Testis (tissue), 3 donors: Measurements from ENCODE around the gene GPR101. TPM values are rescaled to one million over a fixed set of nuclear protein-coding genes. Genes with fewer than 3 reads are reported as not detected.
"Not testable (repeated sequence)": the region's sequence is repeated elsewhere in the genome, so short reads cannot be mapped to it uniquely, and the experiment has no call there.

ENCODE experiments used
- DNase-seq: peaks from one replicate; pipeline ENCODE4 v3.0.0-alpha.2; 2019
- H3K27ac ChIP-seq, 2 donors: fragments of 200-600 bp; sonication (generic); one replicate each; pipeline ENCODE4 v1.5.1; 2019
- H3K27me3 ChIP-seq: fragments of 200-600 bp; sonication (generic); one replicate; pipeline ENCODE4 v1.5.1; 2019
- H3K36me3 ChIP-seq: fragments of 200-600 bp; sonication (generic); one replicate; pipeline ENCODE4 v1.5.1; 2017; ENCODE audit warnings: low read depth; ENCODE audit errors: missing control alignments
- H3K4me1 ChIP-seq: fragments of 200-600 bp; sonication (generic); one replicate; pipeline ENCODE4 v1.5.1; 2019
- H3K4me3 ChIP-seq, 2 donors: fragments of 200-600 bp; sonication (generic); one replicate each; pipeline ENCODE4 v1.5.1; 2017 to 2019
- H3K9me3 ChIP-seq: fragments of 200-600 bp; sonication (generic); one replicate; pipeline ENCODE4 v1.5.1; 2017
- POLR2A ChIP-seq: fragments of 450-650 bp; IDR thresholded peaks from one replicate; pipeline ENCODE4 v1.6.1; 2017; ENCODE audit warnings: antibody characterized with exemption, mild to moderate bottlenecking, moderate library complexity
- WGBS, 2 donors: methylation state at CpG; one replicate each; pipeline ENCODE4 v1.1.5; 2018; 5-methylcytosine and 5-hydroxymethylcytosine counted together
- intact Hi-C: fragments of 100-400 bp; cut with DNase I; formaldehyde crosslinking; loops from one replicate; pipeline ENCODE4 v1.15.1; 2023; ENCODE audit warnings: low total_unique reads
- polyA plus RNA-seq: library from polyadenylated mRNA; stranded (reverse); fragments of 350-450 nt; fragmentation: Illumina TruSeq; extraction: RNeasy Lipid Tissue Mini Kit (QIAGEN cat#74804); gene quantifications from one replicate; pipeline ENCODE4 v1.2.3, GENCODE V29; 2014; ENCODE audit warnings: low read depth, low replicate concordance; ENCODE audit not compliant: insufficient read depth
- total RNA-seq, 2 donors: library from RNA; depleted of rRNA; stranded (reverse); fragments of >200 nt; gene quantifications; one replicate each; pipeline ENCODE4 v1.2.3, GENCODE V29; 2016
- TF ChIP-seq, protein P1 (sequence below), 3 experiments: fragments of 450-650 bp in 2 of 3; fragments of 200-600 bp in 1 of 3; sonication (generic) in 1 of 3; IDR thresholded peaks; one replicate each; pipeline ENCODE4 v1.5.1; 2016 to 2019; ENCODE audit warnings: antibody characterized with exemption in 3 of 3, mild to moderate bottlenecking in 2 of 3, moderate library complexity in 1 of 3

The GPR101 gene
- total and polyA plus RNA-seq, 3 donors from 2014 or later = not detected

DNA sequence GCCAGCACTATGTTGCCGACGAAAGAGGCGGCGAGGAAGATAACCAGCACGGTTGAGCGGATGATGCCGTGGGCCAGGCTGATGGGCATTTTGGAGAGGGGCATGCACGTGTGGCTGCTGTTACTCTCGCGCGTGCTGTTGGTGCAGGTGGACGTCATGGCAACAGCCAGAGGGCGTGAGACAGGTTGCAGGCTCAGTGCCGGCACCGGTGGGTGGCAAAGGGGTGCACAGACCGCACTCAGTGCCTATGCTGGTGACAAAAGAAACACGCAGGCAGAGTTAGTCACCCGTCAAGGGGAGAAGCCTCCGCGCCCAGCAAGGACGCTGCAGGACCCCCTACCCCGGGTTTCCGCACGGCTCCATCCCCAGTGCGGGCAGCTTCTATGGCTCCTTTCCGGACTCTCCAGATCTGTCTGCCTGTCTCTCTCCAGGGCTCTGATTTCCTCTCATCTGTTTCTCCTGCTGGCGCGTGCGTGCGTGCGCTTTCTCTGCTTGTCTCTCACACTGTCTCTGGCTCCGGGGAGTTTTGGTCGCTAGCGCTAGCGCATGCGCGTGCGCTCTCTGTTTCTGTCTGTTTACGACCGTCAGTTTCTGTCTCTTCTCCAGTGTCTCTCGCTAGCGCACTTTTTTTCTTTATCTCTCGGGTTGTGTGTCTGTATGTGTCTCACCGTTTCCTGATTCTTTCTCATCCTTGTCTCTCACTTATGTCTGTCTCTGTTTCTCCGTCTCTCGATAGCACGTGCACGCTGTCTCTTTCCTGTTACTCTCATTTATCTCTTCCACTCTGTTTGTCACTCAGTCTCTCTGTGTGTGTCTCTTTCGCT is 2.1 kb downstream of the GPR101 start:
- Histone ChIP-seq H3K27ac (no peak overlapping the region), H3K4me1 (no peaks in the 10 kb centered on the region), H3K4me3 (peak overlapping the region in 1 of 2 donors; percentile 17), H3K9me3 (no peaks in the 10 kb centered on the region), H3K27me3 (no peaks in the 10 kb centered on the region), H3K36me3 (no peaks in the 10 kb centered on the region)
- WGBS, 2 donors = 1 to 2% methylated on average over 15 to 33 of the region's 49 CpGs
- TF ChIP-seq POLR2A = no peak
- TF ChIP-seq, protein P1, sequence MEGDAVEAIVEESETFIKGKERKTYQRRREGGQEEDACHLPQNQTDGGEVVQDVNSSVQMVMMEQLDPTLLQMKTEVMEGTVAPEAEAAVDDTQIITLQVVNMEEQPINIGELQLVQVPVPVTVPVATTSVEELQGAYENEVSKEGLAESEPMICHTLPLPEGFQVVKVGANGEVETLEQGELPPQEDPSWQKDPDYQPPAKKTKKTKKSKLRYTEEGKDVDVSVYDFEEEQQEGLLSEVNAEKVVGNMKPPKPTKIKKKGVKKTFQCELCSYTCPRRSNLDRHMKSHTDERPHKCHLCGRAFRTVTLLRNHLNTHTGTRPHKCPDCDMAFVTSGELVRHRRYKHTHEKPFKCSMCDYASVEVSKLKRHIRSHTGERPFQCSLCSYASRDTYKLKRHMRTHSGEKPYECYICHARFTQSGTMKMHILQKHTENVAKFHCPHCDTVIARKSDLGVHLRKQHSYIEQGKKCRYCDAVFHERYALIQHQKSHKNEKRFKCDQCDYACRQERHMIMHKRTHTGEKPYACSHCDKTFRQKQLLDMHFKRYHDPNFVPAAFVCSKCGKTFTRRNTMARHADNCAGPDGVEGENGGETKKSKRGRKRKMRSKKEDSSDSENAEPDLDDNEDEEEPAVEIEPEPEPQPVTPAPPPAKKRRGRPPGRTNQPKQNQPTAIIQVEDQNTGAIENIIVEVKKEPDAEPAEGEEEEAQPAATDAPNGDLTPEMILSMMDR (IDR thresholded peaks at IDR 0.05) = no peak
- intact Hi-C loops = no loop called here
- peak; percentile 25 for DNase-seq

DNA sequence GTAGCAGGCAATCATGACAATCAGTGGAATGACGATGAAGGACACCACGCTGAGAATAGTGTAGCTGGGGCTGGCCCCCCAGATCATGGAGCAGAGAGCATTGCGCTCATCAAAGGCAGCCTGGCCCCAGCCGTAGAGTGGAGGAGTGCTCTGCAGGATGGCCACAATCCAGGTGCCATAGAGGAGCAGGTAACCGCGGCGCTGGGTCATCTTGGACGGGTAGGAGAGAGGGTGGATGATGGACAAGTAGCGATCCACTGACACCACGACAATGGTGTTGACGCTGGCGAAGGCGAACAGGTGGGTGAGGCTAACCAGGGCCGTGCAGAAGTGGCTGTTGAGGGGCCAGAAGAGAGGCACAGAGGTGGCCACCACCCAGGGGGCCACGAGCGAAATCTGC is 2.8 kb downstream of the GPR101 start:
- Histone ChIP-seq H3K9me3 (no peaks in the 10 kb centered on the region), H3K27ac (no peak overlapping the region), H3K36me3 (no peaks in the 10 kb centered on the region), H3K4me3 (no peak overlapping the region), H3K27me3 (no peaks in the 10 kb centered on the region), H3K4me1 (no peaks in the 10 kb centered on the region)
- TF ChIP-seq, protein P1 (IDR thresholded peaks at IDR 0.05) = no peak
- TF ChIP-seq POLR2A = no peak
- 12% methylated on average over 14 of the region's 16 CpGs; no CpG with 5 or more reads in 1 of the 2 donors for WGBS, 2 donors
- DNase-seq = no peak
- intact Hi-C loops = no loop called here

DNA sequence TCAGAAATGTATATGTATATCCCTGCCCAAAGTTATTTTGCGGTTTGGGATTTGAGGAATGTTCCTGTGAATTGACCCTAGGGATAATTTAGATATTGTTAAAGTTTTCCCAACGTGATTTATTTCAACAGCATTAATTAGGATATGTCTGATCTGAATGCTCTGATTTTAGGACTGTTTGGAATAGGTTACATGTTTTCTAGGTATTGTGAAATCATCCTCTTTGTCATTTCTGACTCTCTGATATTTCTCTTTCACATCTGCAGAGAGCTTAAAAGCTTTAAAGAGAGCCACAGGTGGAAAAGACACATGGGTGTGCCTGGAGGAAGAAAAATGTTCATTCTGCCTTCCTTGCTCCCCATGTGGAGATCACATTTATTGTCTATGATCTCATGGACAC is 5.1 kb downstream of the GPR101 start:
- H3K36me3 ChIP-seq = no peaks in the 10 kb centered on the region
- DNase-seq = no peak
- H3K27ac ChIP-seq = no peak overlapping the region
- no peaks in the 10 kb centered on the region for H3K4me1 ChIP-seq
- intact Hi-C loops = no loop called here
- TF ChIP-seq, protein P1 (IDR thresholded peaks at IDR 0.05) = no peak
- no peak for TF ChIP-seq POLR2A
- H3K4me3 ChIP-seq = no peak overlapping the region
- no peaks in the 10 kb centered on the region for H3K27me3 ChIP-seq
- H3K9me3 ChIP-seq = no peaks in the 10 kb centered on the region
- WGBS, 2 donors = 76 to 79% methylated on average over 2 of the region's 2 CpGs

DNA sequence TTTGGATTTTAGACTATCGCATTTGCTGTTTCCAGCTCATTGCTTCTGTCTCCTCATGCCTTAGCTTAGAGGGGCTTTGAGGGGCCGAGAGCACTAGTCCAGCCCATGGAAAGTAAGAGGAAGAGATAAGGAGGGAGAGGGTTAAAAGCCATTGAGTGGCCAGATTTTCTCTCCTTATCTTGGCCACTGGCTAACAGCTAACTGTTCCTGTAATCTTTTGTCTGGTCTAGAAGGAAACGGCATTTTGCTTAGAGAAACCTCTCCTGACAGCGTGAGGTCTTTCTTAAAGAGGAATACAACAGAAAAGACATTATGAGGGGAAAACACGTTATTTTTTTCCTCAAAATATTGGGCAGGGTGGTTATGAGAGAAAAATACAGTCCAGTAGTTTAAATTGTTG is 7.9 kb downstream of the GPR101 start:
- TF ChIP-seq, protein P1 (IDR thresholded peaks at IDR 0.05) = no peak
- no peak for TF ChIP-seq POLR2A
- no peaks in the 10 kb centered on the region for H3K27me3 ChIP-seq
- no peaks in the 10 kb centered on the region for H3K9me3 ChIP-seq
- no peak for DNase-seq
- no peaks in the 10 kb centered on the region for H3K4me1 ChIP-seq
- no peak overlapping the region for H3K4me3 ChIP-seq
- WGBS, 2 donors = 42 to 54% methylated on average over 5 of the region's 5 CpGs
- H3K36me3 ChIP-seq = no peaks in the 10 kb centered on the region
- H3K27ac ChIP-seq = no peak overlapping the region
- intact Hi-C loops = no loop called here

DNA sequence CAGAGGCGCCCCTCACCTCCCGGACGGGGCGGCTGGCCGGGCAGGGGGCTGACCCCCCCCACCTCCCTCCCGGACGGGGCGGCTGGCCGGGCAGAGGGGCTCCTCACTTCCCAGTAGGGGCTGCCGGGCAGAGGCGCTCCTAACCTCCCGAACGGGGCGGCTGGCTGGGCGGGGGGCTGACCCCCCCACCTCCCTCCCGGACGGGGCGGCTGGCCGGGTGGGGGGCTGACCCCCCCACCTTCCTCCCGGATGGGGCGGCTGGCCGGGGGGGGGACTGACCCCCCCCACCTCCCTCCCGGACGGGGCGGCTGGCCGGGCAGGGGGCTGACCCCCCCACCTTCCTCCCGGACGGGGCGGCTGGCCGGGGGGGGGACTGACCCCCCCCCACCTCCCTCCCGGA is 33.6 kb downstream of the GPR101 start:
- no CpG with 5 or more reads among the region's 31 CpGs for WGBS, 2 donors
- intact Hi-C loops, H3K4me3 ChIP-seq: not testable (repeated sequence)

More for the DNA sequence above, 33.6 kb downstream of the GPR101 start:
- DNase-seq, H3K27me3 ChIP-seq, H3K36me3 ChIP-seq, H3K27ac ChIP-seq, H3K4me1 ChIP-seq, H3K9me3 ChIP-seq: not testable (repeated sequence)
